SK-N-SH treated with all-trans-retinoic acid at 6 μM for 48 hours (cell line): ENCODE data around the gene DUSP6.

Experiments
- ATAC-seq: fragments of 200-7000 bp; cut with Tn5 transposase; 3 replicates; pipeline ENCODE4 v1.9.1; 2020; ENCODE audit warnings: mild to moderate bottlenecking, moderate library complexity
- ARNTL ChIP-seq: fragments of 450-650 bp; formaldehyde crosslinking; IDR thresholded peaks from 2 replicates; pipeline ENCODE4 v1.5.0; 2020; ENCODE audit warnings: low read depth, mild to moderate bottlenecking, moderate library complexity, borderline replicate concordance
- ESRRG ChIP-seq: fragments of 250-450 bp; sonication (Bioruptor Pico); IDR thresholded peaks from 2 replicates; pipeline ENCODE4 v1.6.1; 2021; ENCODE audit warnings: mild to moderate bottlenecking
- OSR1 ChIP-seq: fragments of 250-450 bp; sonication (Bioruptor Pico); IDR thresholded peaks from 2 replicates; pipeline ENCODE4 v1.8.0; 2022; ENCODE audit warnings: moderate library complexity, mild to moderate bottlenecking, inconsistent platforms
- PPARA ChIP-seq: fragments of 250-450 bp; sonication (Bioruptor Pico); IDR thresholded peaks from 2 replicates; pipeline ENCODE4 v1.5.0; 2020; ENCODE audit warnings: mild to moderate bottlenecking, borderline replicate concordance
- RARB ChIP-seq: fragments of 250-450 bp; sonication (Bioruptor Pico); IDR thresholded peaks from 2 replicates; pipeline ENCODE4 v1.8.0; 2021; ENCODE audit warnings: mild to moderate bottlenecking, moderate library complexity
- ZNF565 ChIP-seq: fragments of 450-650 bp; formaldehyde crosslinking; conservative IDR thresholded peaks from 2 replicates; pipeline ENCODE4 v1.5.0; 2020; ENCODE audit warnings: low read depth, mild to moderate bottlenecking, moderate library complexity
- TF ChIP-seq, protein P1 (sequence below): fragments of 250-450 bp; sonication (Bioruptor Pico); IDR thresholded peaks from 2 replicates; pipeline ENCODE4 v1.5.1; 2021; ENCODE audit warnings: mild to moderate bottlenecking, moderate library complexity
- TF ChIP-seq, protein P2 (sequence below): fragments of 250-450 bp; sonication (Bioruptor Pico); IDR thresholded peaks from 2 replicates; pipeline ENCODE4 v1.8.0; 2021; ENCODE audit warnings: low read depth, mild to moderate bottlenecking, moderate library complexity, borderline replicate concordance
- TF ChIP-seq, protein P3 (sequence below): fragments of 250-450 bp; sonication (Bioruptor Pico); IDR thresholded peaks from 2 replicates; pipeline ENCODE4 v1.5.0; 2020; ENCODE audit warnings: mild to moderate bottlenecking, moderate library complexity

The DUSP6 gene

DNA sequence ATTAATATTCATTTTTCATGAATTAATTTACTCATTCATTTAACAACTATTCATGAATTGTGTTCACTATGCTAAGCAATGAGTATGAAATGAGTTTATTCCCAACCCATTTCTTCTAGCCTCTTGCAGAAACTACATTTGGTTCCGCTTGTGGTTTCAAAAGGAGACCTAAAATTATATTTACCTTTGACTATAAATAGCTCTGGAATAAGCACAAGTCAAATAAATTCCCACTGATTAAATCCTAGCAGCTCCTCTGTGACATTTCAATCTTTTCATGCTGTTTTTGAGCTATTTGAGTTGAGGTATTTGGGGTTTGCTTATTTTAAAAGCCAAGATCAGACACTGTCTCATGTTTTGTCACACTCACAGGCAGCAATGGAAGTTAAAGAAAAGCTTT is 46.9 kb downstream of the DUSP6 start:
- TF ChIP-seq, protein P1, sequence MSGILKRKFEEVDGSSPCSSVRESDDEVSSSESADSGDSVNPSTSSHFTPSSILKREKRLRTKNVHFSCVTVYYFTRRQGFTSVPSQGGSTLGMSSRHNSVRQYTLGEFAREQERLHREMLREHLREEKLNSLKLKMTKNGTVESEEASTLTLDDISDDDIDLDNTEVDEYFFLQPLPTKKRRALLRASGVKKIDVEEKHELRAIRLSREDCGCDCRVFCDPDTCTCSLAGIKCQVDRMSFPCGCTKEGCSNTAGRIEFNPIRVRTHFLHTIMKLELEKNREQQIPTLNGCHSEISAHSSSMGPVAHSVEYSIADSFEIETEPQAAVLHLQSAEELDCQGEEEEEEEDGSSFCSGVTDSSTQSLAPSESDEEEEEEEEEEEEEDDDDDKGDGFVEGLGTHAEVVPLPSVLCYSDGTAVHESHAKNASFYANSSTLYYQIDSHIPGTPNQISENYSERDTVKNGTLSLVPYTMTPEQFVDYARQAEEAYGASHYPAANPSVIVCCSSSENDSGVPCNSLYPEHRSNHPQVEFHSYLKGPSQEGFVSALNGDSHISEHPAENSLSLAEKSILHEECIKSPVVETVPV (CRISPR knock-in tag): no peak
- no peak for ATAC-seq

DNA sequence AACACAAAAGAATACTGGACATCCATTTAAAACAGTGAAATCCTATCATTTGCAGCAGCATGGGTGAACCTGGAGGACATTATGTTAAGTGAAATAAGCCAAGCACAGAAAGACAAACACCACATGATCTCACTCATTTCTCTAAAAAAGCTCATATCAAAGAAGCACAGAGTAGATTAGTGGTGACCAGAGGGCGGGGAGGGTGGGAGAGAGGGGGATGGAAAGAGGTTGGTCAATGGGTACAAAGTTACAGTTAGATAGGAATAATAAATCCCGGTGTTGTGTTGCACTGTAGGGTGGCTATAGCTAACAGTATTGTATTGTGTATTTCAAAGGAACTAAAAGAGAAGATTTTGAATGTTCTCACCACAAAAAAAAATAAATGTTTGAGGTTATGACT is 52.4 kb downstream of the DUSP6 start:
- ATAC-seq: no peak
- no peak for TF ChIP-seq PPARA (CRISPR knock-in tag)
- TF ChIP-seq ZNF565 (CRISPR knock-in tag): no peak
- TF ChIP-seq, protein P2, sequence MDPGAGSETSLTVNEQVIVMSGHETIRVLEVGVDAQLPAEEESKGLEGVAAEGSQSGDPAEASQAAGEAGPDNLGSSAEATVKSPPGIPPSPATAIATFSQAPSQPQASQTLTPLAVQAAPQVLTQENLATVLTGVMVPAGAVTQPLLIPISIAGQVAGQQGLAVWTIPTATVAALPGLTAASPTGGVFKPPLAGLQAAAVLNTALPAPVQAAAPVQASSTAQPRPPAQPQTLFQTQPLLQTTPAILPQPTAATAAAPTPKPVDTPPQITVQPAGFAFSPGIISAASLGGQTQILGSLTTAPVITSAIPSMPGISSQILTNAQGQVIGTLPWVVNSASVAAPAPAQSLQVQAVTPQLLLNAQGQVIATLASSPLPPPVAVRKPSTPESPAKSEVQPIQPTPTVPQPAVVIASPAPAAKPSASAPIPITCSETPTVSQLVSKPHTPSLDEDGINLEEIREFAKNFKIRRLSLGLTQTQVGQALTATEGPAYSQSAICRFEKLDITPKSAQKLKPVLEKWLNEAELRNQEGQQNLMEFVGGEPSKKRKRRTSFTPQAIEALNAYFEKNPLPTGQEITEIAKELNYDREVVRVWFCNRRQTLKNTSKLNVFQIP: no peak
- TF ChIP-seq OSR1 (CRISPR knock-in tag): no peak

DNA sequence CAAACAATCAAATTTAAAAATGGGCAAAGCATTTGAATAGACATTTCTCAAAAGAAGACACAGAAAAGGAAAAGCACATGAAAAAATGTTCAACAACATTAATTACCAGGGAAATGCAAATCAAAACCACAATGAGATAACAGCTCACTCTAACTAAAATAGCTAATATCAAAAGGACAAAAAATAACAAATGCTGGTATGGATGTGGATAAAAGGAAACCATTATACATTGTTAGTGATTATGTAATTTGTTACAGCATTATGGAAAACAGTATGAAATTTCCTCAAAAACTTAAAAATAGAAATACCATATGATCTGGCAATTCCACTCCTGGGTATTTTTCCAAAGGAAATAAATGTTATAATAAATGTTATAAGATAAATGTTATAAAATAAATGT is 52.9 kb downstream of the DUSP6 start:
- ATAC-seq: no peak
- TF ChIP-seq ESRRG (CRISPR knock-in tag) (no peak), RARB (no peak), ARNTL (CRISPR knock-in tag) (no peak), PPARA (CRISPR knock-in tag) (no peak)
- TF ChIP-seq, protein P3, sequence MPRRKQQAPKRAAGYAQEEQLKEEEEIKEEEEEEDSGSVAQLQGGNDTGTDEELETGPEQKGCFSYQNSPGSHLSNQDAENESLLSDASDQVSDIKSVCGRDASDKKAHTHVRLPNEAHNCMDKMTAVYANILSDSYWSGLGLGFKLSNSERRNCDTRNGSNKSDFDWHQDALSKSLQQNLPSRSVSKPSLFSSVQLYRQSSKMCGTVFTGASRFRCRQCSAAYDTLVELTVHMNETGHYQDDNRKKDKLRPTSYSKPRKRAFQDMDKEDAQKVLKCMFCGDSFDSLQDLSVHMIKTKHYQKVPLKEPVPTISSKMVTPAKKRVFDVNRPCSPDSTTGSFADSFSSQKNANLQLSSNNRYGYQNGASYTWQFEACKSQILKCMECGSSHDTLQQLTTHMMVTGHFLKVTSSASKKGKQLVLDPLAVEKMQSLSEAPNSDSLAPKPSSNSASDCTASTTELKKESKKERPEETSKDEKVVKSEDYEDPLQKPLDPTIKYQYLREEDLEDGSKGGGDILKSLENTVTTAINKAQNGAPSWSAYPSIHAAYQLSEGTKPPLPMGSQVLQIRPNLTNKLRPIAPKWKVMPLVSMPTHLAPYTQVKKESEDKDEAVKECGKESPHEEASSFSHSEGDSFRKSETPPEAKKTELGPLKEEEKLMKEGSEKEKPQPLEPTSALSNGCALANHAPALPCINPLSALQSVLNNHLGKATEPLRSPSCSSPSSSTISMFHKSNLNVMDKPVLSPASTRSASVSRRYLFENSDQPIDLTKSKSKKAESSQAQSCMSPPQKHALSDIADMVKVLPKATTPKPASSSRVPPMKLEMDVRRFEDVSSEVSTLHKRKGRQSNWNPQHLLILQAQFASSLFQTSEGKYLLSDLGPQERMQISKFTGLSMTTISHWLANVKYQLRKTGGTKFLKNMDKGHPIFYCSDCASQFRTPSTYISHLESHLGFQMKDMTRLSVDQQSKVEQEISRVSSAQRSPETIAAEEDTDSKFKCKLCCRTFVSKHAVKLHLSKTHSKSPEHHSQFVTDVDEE: no peak
